IPS DF 4.7 (cell line): ENCODE data around the gene GPATCH4.
"Not testable (repeated sequence)": the region's sequence is repeated elsewhere in the genome, so short reads cannot be mapped to it uniquely, and the experiment has no call there.

ENCODE experiments used
- DNase-seq: peaks from one replicate; pipeline ENCODE4 v3.0.0-alpha.2; 2013; ENCODE audit warnings: low spot score; ENCODE audit errors: extremely low read depth

The GPATCH4 gene

DNA sequence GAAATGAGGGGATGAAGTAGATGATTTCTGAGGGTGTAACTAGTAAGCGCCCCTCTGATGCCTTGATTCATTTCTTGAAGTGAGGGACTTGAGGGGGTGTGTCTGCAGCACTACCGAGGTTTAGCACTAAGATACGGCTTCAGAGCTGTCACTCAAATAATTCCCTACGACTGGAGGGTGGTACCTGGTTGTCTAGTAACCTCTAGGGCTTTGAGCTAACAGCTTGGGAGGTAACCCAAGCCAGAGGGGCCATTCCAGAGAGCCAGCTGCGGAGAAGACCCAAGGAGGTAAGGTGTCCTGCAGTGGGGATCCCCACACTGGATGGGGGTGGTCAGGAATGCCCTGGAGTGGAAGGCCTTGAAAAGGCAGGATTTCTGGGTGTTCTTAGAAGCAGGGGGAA is 21.8 kb downstream of the GPATCH4 start, which contains the start of gene TTC24:
TSS of gene TTC24 (plus strand) at position 252 of the 400 bp plus-strand sequence. CDS start 1,642 bp downstream, outside the sequence.
- no peak for DNase-seq

DNA sequence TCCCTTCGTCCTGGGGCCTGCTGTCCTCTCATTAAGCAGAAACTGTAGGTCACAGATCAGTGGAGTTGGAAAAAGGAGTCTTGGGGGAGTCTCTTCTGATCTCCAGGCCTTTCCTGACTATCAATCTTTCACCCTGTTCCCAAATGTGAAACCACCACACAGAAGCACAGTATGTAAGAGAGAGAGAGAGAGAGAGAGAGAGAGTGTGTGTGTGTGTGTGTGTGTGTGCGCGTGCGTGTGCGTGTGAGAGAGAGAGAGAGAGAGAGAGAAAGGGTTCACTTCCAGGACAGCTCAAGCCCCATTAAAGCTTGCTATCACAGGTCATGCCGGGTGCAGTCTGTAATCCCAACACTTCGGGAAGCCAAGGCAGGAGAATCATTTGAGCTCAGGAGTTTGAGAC is 23.2 kb downstream of the GPATCH4 start:
- no peak for DNase-seq

DNA sequence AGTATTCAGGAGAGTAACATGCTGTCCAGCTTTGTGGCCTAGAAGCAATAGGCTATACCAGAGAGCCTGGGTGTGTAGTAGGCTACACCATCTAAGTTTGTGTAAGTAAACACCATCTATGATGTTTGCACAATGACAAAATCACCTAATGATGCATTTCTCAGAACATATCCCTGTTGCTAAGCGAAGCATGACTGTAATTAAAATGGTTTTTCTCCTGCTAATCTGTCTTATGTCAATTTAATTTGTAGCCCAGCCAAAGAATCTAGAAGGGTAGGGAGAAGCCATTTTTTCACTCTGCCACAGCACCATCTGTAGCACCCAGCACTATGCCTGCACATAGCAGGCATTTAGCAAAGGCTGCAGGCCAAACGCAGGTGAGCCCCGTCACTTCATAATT is 23.7 kb downstream of the GPATCH4 start:
- no peak for DNase-seq

DNA sequence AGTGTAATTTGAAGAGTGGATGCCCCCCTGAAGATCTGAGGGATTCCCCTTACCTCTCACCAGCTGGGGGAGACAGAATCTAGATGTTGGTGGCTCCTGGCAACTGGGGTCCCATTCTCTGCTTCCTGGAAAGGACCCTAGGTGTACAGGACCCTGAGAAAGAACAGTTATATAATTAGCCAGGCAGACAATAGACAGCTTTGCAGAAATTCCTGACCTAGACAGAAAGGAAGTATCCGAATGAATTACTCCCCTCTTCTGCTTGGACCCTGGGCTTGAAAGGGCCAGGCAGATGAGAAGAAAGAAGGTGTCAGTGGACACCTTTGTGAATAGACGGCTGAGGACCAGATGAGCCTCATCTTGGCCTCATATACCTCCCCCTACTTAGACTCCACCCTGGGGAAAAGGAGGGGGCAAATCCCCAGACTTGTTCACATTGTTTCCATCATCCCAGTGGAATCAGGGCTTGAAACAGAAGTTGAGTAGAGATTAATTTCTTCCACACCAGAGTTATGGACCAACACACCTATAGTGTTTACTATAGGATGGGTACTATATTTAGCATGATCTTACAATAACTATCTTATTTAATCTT is 27.1 kb downstream of the GPATCH4 start:
- DNase-seq, result no peak

DNA sequence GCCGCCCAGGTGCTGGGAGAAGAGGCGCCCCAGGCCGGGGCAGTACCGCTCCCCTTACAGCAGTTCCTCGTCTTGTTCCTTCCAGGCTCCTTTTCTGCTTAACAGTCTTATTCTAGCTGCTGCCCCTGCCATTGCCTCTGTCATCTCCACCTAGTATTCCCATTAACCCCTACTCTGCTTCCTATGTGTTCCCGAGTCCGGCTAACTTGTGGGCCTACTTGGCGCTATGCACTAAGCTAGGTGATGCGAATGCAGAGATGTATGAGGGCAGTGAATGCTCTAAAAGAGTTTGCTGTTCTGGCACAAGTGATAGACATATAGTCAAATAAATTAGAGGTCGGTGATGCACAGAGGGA is 28.6 kb downstream of the GPATCH4 start:
- DNase-seq, result no peak

DNA sequence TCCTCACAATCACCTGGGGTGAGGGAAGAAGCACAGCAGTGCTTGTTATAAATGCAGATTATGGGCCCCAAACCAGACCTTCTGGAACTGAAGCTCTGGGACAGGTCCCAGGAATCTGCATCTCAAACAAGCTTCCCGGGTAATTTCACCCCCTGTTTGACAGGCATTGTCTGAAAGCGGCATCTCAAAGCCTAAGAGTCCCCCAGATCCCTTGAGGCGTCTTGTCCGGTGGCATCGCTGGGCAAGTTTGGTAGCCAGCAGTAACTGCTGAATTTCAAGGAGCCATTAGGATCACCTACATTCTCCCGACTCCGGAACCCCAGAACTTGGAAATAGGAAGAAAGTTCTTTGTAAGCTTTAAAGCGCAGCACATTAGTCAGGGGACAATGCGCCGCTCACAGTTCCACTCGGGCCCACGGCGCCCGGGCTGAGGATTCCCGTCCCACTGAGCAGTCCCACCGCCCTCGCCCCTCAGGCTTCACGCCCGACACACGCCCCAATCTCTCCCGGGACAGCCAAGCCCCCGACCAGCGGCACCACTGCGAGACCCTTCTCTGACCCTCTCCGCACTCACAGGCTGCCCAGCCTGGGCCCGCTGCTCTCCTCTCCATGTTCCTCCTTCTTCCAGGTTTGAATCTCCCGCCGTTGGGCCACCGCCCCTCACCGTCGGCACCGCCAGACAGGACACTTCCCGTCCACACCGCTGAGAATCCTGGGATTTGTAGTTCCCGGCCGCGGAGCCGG is 29.2 kb downstream of the GPATCH4 start, which contains the start of gene IQGAP3:
TSS of gene IQGAP3 (minus strand) at position 647 of the 744 bp plus-strand sequence. CDS start at position 611, 36 bp downstream.
- no peak for DNase-seq

DNA sequence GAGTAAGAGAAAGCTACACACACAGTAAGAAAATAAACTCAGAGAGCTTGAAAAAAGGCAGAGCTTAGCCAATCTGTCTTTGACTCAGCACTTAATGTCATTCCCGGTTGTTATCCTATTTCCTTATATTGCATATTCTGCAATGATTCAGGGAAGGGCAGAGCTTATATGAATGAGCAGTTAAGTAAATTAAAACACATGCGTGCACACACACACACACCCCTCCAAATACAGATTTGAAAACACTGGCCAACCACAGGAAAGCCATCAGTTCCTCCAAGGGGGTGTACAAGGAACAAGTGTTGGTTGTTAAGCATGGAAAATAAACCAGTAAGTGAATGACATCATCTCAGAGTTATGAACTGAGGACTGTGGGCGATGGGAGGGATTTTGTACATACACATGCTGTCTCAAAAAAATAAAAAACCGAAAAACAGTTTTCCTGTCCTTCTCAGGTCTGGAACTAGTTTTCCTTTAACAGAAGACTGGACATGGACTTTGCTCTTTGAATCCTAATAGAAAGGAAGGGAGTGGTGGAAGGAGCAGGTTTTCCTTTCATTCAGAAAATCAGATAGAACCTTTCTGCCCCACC is 29.9 kb downstream of the GPATCH4 start:
- no peak for DNase-seq

DNA sequence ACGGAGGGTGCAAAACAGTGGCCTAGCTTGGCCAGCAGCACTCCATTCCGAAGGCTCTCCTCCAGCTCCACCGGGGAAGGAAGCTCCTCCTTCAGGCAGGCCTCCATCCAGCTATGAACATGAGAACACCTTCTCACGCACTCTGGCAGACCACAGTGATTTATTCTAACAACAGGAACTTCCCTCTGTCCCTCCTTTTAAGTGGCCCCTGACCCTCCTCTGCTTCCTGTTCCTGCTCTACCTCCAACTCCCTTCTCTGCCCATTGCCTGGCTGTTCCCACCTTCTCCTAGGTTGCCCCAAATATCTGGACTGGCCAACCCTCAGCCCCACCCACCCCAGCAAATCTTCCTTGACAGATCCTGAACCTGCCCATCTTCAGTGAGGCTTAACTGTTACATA is 34.8 kb downstream of the GPATCH4 start:
- no peak for DNase-seq

DNA sequence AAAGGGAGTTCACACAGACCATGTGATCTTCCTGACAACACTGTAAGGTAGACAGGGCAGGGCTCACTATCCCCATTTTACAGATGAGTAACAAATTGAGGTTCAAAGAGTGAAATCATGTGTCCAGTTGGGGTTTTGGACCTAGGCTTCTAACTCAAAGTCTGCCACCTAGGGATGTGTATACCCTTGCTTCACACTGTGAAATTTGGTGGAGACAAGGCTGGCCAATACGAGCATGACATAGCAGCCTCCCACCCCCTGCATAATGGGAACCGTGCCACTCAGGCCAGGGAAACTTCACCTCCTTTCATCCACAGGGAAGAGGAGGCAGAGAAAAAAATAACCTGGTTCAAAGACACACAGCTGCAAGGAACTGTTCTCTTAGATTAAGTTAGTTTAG is 35.8 kb downstream of the GPATCH4 start:
- DNase-seq, result no peak

DNA sequence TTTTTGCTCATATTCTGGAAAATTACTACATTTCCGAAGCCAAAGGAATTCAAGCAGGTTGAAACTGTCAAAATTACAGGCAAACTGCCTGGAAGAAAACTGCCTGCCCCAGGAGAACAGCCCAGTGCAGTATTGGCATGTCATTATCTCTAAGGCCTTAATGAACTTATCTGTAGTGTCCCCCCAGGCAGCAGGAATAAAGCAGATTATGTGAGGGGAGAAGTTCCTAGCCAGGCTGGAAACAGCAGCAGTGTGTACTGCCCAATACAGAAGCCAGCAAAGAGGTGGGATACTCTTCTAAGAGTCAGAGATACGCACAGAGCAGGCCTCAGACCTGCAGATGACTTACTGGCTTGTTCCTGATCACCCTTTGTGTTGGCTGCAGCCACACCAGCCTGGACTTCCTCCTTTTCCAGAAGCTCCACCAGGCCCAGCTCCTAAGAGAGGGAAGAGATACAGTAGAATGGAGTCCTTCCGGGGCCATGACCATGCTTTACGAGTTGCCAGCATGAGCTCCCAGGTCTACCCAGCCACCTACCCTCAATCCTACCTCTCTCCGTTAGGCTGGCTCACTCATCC is 40.6 kb downstream of the GPATCH4 start:
- no peak for DNase-seq

DNA sequence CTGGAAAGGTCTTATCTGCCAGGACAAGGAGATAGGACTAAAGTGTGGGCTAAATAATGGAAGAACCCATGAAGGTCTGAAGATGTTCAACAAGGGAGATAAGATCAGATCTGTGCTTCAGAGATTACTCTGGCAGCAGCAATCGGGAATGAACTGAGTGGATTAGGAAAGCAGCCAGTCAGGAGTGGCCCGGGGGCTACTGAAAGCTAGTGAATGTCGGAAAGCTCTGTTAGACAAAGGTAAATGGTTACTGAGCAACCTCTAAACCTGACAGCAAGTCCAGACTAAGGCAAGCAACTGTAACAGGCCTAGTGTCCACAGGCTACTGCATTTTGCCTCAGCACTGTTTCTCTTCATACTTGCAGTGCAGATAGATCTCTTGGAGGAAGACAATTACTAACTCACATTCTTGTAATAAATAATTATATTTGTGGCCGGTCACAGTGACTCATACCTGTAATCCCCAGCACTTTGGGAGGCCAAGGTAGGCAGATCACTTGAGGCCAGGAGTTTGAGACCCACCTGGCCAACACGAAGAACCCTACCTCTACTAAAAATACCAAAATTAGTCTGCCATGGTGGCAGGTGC is 41.4 kb downstream of the GPATCH4 start:
- no peak for DNase-seq

DNA sequence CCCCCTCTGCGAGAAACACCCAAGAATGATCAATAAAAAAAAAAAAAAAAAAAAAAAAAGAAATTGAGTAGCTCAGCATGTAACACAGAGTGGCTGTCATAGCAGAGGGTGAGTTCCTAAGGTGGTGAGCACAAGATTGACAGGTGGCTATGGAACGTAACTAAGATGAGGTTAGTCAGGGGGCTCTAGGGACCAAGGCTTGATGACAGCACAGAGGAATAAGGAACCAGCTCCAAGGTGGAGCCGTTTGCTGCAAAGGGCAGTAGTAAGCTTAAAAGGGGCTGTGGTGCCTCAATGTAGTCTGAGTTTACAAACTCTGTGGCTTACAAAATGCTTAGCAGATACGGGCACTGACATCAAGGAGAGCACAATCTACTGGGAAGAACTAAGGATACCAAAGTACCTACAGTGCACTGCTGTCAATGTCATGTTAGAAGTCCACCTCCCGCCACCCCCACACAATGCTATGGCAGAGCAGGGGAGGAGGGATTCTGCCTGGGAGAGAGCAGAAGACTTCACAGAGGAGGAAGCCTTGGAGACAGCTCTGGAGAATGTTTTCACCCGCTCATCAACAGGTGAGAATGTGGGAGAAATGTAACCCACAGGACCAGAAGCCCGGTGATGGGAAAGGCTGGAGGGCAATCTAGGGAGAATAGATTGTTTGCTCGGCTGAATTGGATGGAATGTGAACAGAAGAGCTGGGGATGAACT is 42.0 kb downstream of the GPATCH4 start:
- DNase-seq, result no peak

DNA sequence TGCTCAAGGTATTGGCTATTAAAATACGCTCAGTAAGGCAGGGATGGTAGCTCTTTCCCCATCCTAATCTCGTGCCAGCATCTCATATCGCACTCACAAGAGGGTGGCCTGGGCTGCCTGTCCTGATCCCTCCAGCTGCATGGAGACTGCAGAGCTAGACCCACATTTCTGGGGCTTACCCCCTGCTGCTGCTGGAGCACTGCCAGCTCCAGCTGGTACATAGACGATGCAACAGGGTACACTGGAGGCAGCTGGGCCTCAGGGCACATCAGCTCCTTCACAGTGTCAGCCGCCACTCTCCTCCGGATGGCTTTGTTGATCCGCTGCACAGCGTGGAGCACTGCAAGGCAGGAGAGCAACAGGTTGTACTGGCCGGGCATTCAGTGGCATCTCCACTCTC is 44.9 kb downstream of the GPATCH4 start:
- no peak for DNase-seq

DNA sequence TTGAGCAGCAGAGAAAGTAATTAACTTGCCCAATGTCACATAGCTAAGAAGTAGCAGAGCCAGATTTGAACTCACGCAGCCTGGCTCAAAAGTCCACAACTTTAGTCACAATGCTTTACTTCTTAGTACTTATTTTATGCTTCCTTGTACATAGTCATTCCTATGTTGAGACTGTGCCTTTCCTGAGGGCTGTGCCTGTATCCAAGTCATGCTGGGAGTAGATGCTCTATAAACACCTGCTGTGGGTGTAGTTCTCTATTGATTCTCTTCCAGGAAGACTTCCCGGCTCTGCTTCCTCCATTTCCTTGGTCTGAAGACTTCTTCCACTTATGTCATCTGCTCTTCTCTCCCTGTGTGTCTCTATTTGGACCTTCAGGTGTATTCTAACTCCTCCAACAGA is 45.6 kb downstream of the GPATCH4 start:
- no peak for DNase-seq

DNA sequence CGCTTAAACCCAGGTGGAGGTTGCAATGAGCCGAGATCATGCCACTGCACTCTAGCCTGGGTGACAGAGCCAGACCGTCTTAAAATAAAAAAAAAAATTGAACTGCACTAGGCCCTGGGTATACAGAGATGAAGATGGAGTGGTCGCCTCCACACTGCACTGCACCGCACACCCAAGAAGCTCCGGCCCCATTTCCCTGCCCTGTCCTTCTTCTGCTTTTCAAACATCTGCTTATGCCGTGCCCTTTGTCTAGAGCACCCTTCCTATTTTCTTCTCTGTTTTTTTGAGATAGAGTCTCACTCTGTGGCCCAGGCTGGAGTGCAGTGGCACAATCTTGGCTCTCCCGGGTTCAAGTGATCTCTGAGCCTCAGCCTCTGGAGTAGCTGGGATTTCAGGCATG is 46.3 kb downstream of the GPATCH4 start:
- DNase-seq, result no peak

DNA sequence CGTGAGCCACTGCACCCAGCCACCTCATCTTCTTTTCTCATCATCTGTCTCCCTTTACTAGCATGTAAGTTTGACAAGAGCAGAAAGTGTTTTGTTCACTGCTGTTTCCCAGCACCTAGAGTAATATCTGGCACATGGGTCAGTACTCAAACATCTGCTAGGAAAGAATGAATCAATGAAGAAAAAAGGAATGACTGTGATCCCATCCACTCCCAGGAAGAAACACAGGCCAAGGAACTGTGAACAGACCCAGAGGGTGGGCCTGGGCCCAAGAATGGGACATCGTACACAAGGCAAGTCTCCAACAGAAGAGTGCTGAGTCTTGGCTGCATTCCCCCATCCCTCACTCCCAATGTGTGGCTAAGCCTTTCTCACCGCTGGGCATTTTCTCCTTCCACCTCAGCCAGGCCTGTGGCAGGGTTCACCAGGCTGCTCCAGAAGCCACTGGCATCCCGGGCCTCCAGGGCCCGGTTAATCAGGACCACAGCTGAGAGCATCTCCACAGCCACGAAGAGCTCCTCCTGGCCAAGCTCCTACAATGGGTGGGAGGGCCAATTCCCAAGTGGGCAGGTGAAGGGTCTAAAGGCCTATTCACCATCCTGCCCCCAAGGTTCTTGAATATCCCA is 47.3 kb downstream of the GPATCH4 start:
- DNase-seq, result no peak

DNA sequence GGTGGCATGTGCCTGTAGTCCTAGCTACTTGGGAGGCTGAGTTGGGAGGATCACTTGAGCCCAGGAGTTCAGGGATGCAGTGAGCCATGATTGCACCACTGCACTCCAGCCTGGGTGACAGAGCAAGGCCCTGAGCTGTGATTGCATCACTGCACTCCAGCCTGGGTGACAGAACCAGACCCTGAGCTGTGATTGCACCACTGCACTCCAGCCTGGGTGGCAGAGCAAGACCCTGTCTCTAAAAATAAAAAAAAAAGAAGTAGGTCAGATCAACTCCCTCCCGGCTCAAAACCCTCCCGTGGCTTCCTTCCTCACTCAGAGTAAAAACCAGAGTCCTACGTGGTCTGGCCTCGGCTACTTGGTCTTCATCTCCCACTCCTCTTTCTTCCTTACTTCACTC is 48.3 kb downstream of the GPATCH4 start:
- DNase-seq, result not testable (repeated sequence)

DNA sequence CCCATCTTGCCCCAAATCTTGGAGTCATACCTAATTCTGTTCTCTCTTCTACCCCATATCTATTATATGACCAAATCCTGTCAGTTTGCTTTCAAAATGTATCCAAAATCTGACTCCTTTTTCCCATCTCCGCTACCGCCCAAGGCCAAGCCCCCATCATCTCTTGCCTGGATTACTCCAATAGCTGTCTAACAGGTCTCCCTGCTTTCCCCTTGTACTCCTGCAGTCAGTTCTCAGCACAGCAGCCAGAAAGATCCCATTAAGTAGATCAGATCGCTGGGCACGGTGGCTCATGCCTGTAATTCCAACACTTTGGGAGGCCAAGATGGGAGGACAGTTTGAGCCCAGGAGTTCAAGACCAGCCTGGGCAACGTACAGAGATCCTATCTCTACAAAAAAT is 48.8 kb downstream of the GPATCH4 start:
- DNase-seq, result no peak

DNA sequence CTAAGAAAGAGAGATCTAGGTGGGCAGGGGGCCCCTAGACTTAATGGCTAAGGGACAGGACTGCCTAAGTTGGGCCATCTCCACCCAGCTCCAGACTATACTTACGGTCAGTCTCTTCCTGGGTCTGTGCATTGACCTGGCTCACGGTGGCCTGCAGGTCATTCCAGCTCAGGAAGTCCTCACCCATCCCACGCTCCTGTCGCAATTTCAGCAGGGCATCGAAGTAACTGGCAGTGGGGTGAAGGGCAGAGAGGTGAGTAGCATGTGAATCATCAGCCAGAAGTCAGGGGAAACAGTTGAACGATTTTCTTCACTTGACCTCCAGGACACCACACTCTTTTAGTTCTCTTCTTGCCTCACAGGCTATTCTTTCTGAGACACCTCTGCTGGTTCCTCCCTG is 49.4 kb downstream of the GPATCH4 start:
- DNase-seq, result no peak

DNA sequence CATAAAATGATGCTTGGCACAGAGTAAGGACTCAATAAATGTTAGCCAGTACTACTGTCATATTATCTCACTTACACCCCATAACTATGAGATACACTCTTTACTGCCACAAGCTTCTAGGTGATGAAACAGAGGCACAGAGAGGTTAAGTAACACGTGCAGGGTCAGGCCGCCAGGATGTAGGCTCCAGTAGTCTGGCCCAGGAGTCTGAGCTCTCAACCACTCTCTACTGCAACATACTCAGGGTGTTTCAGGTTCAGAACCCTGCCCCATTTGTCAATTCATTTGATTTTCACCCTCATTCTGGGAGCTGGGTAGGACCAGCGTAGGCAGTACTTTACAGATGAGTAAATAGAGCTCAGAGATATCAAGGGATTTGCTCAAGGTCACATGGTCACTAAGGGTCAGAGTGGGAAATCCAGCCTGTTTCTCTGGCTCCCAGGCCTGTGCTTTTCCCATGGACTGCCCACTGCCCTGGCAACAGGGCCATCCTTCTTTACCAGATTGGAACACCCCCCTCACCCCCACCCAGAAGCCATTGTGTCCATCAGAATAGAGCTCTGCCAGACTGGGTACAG is 50.1 kb downstream of the GPATCH4 start:
- DNase-seq, result no peak

DNA sequence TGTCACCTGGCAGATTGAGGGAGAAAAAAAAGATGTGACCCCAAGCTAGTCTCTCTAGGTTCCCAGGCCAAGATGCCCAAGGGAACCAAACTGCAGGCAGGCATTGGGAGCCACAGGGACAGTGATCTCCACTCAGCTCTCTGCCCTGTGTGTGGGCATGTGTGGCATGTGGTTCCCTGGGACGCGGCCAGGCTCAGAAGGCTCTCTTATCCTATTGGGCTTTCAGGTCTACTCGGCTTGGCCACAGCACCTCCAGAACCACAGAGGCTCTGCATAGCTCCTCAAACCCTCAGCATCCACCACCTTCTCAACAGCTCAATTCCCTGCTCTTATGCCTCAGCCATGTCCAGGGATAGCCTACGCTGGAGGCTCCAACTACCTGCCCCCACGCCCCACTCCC is 50.9 kb downstream of the GPATCH4 start:
- DNase-seq, result no peak
